NCI-H2081 (cell line): ENCODE results near the gene ACOT7.
"Not testable (repeated sequence)": the region's sequence is repeated elsewhere in the genome, so short reads cannot be mapped to it uniquely, and the experiment has no call there.

ENCODE experiments used
- DNase-seq, 2 experiments: peaks; one replicate each; lab custom pipeline; 2025; lab: John Stamatoyannopoulos, UW

The ACOT7 gene

GRCh38 chr1:6396998-6397397 is 3.4 kb upstream of the ACOT7 start:
- no peak for DNase-seq

GRCh38 chr1:6395781-6396244 is 2.2 kb upstream of the ACOT7 start:
- not testable (repeated sequence) for DNase-seq

- DNase-seq: not testable (repeated sequence)
Observed at GRCh38 chr1:6395130-6395529, 1.6 kb upstream of the ACOT7 start.

- no peak for DNase-seq
Observed at GRCh38 chr1:6392809-6393399, 663 bp downstream of the ACOT7 start.

- DNase-seq: peak in 1 of 2 experiments; percentile 29
Observed at GRCh38 chr1:6391951-6392808, 1.4 kb downstream of the ACOT7 start.

GRCh38 chr1:6389971-6390370 is 3.6 kb downstream of the ACOT7 start:
- DNase-seq: no peak

- DNase-seq: no peak
Observed at GRCh38 chr1:6386371-6386949, 7.1 kb downstream of the ACOT7 start.

GRCh38 chr1:6385488-6386191 is 7.9 kb downstream of the ACOT7 start:
- DNase-seq: no peak

GRCh38 chr1:6384962-6385361 is 8.6 kb downstream of the ACOT7 start:
- DNase-seq: no peak

GRCh38 chr1:6384135-6384534 is 9.4 kb downstream of the ACOT7 start:
- no peak for DNase-seq

GRCh38 chr1:6380037-6380436 is 13.5 kb downstream of the ACOT7 start:
- no peak for DNase-seq

GRCh38 chr1:6378096-6378746 is 15.3 kb downstream of the ACOT7 start:
- DNase-seq: no peak

- peak; percentile 46 to 68 for DNase-seq
Observed at GRCh38 chr1:6373961-6374720, 19.4 kb downstream of the ACOT7 start.

GRCh38 chr1:6372236-6372635 is 21.3 kb downstream of the ACOT7 start:
- DNase-seq: not testable (repeated sequence)

- no peak for DNase-seq
Observed at GRCh38 chr1:6370006-6370405, 23.6 kb downstream of the ACOT7 start.

GRCh38 chr1:6367381-6368012 is 26.1 kb downstream of the ACOT7 start:
- DNase-seq: no peak

- DNase-seq: no peak
Observed at GRCh38 chr1:6365047-6365446, 28.5 kb downstream of the ACOT7 start.

- peak; percentile 35 to 59 for DNase-seq
Observed at GRCh38 chr1:6363085-6363884, 30.3 kb downstream of the ACOT7 start.

- no peak for DNase-seq
Observed at GRCh38 chr1:6361124-6361775, 32.3 kb downstream of the ACOT7 start.
